NCI-H446 (cell line): ENCODE measurements around the gene CDK19.
"Not testable (repeated sequence)": the region's sequence is repeated elsewhere in the genome, so short reads cannot be mapped to it uniquely, and the experiment has no call there.

Experiments used
- DNase-seq, 2 experiments: peaks; one replicate each; lab custom pipeline; 2025; lab: John Stamatoyannopoulos, UW

The CDK19 gene

DNA sequence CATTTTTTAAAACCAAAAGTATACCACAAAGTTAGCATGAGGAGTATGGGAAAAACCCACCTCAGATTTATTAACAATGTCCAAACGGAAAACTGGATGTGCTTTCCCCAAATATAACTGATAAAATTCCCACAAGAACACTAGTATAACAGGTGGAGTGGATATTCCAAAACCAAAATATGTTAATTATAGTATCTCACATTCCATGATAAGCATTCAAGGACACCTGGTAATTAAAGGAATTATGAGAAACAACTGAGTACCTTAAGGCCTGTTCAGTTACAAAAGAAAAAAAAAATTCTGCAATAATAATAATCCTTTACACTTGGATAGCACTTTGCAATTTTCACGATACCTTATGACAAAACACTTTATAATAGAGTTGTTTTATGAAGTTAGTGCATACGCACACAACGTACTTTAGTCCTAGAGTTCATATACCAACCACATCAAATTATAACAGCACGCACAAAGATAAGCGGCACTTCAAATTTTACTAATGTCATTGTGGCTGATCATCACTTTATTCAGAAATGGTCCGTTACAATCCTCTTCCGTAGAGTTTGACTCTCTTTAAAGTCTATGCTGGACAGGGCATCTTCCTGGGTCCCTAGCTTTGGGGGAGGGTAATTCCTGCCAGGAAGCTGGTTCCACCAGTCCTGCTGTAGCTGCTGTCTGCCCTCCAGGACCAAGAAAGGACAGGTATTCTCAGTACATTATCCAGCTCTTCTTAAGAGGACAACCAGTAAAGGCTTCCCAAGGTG, 1.7 kb downstream of the CDK19 start:
- no peak for DNase-seq

DNA sequence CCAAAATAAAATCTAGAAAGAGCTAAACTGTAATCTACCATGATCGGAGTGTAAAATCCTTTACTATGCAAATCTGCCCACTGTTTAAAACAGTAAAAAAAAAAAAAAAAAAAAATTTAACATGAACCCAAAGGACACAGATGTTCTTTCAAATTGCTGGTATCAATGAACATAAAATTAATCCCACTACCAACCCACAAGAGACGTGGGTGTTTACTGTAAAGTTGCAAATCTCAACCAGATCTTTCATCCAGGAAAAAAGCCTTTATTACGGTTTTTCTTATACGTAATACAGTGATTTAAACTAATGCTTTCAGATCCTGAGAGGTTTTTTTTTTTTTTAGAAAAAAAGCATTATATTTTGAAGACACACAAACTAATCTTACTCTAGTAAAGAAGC, 2.5 kb downstream of the CDK19 start:
- DNase-seq: no peak

DNA sequence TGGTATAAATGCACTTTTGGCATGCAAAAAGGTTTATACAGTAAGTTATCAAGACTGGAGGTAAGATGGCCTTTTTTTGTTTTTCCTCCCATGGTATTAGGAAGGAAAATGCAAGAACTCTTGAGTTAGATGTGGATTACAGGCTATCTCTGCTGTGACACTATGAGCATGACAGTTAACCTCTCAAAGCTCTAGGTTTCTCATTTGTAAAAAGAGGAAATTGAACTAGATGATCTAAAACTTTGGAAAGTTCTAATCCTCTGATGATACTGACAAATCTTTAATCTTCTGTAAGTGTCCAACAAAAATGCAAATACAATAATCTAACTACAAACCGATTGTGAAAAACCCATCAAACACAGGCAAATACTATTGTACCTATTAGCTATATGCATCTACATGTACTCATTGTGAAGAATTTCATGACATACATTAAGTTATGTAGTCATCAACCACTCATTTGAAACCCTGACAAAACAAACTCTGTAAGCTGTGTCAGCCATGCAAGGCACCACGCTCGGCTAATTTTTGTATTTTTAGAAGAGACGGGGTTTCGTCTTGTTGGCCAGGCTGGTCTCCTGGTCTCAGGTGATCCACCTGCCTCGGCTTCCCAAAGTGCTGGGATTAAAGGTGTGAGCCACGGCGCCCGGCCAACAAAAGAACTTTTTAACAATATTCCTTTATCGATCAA, 4.2 kb downstream of the CDK19 start:
- no peak for DNase-seq

DNA sequence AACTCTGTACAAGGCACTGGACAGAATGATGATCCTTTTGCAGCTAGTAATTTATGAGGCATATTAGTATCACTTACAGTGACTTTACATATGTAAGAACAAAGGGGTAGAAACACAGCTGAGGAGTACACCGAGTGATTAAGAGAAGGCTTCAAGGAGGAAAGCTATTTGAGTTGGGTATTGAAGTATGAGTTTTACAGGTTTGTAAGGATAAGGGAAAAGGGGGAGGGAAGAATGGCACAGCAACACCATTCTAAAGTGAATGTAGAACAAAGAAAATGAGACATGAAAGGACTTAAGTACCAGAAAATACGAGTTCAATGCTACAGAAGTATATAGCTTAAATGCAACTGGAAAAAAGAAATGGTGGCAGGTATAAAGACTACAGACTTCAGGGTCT, 5.5 kb downstream of the CDK19 start:
- DNase-seq: no peak

DNA sequence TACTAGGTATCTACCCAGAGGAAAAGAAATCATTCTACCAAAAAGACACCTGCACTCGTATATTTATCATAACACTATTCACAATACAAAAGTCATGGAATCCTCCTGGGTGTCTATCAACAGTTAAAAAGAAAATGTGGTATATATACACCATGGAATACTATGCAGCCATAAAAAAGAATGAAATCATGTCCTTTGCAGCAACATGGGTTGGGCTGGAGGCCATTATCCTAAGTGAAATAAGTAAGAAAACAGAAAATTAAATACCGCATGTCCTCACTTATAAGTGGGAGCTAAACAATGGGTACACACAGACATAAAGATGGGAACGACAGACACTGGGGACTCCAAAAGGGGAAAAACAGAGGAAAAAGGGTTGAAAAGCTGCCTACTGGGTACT, 13.1 kb downstream of the CDK19 start:
- DNase-seq: not testable (repeated sequence)

DNA sequence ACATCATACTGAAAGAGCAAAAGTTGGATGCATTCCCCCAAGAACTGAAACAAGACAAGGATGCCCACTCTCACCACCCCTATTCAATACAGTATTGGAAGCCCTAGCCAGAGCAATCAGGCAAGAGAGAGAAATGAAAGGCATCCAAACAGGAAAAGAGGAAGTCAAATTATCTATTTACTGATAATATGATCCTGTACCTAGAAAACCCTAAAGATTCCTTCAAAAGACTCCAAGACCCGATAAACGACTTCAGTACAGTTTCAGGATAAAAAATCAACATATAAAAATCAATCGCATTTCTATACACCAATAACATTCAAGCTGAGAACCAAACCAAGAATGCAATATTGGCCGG, 14.5 kb downstream of the CDK19 start:
- no peak for DNase-seq

DNA sequence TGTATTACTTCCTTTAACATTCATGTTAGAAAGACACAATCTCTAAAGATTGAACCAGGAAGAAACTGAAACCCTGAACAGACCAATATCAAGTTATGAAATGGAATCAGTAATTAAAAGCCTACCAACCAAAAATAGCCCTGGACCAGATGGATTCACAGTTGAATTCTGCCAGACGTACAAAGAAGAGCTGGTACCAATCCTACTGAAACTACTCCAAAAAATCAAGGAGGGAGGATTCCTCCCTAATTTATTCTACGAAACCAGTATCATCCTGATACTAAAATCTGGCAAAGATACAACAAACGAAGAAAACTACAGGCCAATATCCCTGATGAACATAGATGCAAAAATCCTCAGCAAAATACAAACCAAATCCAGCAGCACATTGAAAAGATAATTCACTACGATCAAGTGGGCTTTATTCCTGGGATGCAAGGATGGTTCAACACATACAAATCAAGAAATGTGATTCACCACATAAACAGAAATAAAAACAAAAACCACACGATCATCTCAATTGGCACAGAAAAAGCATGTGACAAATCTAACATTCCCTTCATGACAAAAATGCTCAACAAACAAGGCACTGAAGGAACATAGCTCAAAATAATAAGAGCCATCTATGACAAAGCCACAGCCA, 15.0 kb downstream of the CDK19 start:
- DNase-seq: no peak

DNA sequence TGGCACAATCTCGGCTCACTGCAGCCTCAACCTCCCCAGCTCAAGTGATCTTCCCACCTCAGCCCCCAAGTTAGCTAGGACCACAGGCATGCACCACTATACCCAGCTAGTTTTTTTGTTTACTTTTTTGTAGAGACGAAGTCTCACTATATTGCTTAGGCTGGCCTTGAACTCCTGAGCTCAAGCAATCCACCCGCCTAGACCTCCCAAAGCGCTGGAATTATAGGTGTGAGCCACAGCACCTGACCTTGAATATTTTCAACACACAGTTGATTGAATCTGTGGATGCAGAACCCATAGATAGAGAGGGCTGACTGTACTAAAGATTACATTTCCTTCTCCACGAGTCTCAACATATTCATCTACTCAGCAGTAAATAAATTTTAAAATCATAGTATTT, 15.6 kb downstream of the CDK19 start:
- no peak for DNase-seq

DNA sequence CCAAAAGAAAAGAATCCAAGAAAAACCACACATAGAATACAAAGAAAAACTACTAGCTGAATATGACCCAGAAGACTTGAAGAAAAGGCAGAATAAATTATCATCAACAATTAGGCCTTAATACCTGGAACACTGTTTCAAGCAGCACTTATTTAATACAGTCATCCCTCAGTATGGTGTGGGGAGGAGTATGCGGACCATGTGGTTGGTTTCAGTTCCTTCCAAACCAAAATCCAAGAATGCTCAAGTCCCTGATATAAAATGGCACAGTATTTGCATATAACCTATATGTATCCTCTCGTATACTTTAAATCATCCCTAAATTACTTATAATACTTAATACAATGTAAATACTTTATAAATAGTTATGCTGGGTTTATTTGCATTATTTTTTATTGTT, 16.1 kb downstream of the CDK19 start:
- DNase-seq: no peak

DNA sequence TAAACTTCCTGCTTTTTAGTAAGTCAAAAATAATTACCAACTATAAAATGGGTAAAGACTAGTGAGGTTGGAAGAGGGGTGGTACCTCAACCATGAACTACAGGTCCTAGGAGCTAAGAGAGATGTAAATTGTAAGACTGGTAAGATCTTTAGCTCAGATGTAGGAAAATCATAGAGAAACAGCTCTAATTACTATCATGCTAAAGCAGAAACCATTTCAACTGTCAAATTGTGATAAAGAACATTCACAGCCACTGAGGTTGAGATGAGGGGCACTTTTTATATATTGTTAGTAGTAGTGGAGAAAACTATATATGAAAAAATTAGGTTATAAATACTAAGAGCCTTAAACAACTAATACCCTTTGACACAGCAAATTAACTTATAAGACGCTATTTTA, 20.0 kb downstream of the CDK19 start:
- DNase-seq: no peak

DNA sequence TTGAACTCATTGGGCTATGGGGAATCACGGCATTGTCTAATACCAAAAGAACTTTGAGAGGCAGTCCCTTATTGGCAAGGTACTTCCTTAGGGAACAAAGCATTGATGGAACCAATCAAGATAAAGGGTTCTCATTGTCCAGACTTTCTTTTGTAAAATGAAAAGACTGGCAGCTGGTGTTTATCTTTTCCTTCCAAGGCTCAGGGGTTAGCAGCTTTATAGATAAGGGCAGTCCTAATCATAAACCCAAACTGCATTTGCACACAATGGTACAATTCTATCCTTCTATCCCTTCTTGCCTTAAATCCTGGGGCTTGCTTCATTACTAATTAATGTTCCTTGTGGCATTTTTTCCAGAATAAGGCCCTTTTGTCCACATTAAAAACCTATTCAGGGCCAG, 28.6 kb downstream of the CDK19 start:
- DNase-seq: no peak

DNA sequence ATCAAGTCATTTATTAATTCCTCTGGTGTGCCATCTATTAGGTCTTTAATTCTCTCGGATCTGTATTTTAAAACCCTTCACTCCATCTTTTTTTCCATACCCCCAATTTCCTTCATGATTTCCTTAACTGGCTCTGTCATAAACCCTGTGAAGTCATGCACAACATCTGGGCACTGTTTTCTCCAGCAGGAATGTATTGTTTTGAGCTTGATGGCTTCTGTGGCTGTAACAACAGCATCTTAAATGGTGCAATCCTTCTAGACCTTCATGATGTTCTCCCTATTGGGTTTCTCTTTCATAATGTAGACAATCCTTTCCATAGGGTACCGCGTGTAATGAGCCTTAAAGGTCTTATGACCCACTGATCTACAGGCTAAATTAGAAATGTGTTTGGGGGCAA, 29.0 kb downstream of the CDK19 start:
- no peak for DNase-seq

DNA sequence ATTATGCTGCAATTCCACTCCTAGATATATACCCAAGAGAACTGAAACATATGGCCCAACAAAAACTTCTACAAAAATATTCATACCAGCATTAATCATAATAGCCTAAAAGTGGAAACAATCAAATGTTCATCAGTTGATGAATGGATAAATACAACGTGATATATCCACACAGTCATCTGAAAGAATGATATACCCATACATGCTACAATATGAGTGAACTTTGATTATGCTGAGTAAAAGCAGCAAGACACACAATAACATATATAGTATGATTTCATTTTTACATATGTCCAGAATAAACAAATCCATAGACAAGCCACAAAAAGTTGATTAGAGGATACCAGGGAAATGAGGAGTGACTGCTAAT, 30.7 kb downstream of the CDK19 start:
- no peak for DNase-seq

DNA sequence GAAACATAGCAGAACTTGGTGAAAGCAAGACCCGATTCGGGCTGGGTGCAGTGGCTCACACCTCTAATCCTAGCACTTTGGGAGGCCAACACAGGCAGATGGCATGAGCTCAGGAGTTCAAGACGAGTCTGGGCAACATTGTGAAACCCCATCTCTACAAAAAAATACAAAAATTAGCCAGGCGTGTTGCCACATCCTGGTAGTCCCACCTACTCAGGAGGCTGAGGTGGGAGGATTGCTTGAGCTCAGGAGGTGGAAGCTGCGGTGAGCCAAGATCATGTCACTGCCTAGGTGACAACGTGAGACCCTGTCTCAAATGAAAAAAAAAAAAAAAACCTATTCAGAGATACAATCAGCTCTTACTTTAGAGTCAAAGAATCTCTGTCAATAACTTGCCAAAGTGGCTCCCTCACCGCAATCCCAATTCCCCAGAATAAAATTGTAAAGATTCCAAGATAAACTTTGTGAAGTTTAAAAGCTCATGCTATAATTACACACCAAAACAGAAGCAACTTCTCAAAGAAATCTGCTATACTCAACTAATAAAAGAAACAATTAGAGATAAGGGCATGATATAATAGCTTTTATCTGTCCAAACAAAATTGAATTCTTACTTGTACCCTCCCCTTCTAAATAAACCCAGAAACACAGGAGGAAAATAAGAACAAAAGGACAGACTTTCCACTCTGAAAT, 33.6 kb downstream of the CDK19 start:
- DNase-seq: no peak

DNA sequence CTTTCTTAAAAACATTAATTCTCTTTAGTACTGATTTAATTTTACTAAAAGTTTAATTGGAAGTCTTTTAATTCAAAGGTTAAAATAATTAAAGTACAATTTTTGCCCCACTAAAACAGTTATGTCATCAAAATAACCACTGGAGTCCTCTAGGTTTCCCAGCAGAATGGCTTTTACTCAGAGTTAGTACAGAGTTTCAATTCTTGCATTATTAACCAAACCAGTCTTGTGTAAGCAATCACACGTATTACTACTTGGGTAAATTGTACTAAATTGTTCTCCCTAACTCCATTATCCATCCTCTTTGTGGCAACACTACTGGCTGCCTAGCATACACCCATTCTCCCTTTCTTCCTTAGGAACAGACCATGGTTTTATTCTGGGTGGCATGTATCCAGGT, 36.9 kb downstream of the CDK19 start:
- no peak for DNase-seq

DNA sequence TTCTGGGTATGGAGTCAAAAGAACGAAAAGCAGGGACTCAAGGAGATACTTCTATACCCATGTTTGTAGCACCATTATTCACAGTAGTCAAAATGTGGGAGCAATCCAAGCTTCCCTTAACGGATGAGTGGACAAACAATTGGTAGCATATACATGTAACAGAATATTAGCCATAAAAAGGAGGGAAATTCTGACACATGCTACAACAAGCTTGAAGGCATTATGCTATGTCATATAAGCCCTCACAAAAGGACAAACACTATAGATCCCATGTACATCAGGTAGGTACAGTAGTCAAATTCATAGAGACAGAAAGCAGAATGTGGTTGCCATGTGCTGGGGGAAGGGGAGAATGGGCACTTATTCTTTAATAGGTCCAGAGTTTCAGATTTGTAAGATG, 37.6 kb downstream of the CDK19 start:
- DNase-seq: no peak

DNA sequence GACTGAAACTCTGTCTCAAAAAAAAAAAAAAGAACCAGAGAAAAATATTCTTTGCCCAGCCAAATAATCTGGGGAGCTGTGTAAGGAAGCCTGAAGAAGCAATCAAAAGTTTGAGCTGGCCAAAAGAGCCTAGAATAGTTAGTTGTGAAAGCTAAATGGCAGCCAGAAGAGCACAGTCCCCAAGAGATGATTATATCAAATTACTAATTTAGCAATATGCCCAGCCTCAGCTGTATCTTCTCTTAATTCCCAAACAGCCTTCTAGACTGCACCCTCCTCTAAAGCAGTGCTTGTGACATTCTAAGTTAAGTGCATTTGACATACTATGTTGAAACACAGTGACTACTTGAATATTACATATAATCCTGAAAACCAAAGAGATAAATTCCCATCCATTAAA, 38.9 kb downstream of the CDK19 start:
- no peak for DNase-seq

DNA sequence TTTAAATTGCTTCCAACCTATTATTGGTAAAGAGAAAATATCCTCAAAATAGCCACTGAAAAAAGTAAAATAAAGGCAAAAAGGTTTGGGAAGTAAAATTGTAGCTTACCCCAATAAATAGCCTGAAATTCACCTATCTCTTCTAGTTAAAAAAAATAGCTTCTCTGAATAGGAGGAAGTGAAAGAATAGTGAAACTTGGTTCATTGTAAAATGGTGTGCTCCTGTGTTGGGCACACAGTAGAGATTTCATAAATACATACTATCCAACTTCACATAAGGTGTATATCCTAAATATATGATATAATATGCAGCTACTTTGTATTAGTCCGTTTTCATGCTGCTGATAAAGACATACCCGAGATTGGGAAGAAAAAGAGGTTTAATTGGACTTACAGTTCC, 45.3 kb downstream of the CDK19 start:
- no peak for DNase-seq

DNA sequence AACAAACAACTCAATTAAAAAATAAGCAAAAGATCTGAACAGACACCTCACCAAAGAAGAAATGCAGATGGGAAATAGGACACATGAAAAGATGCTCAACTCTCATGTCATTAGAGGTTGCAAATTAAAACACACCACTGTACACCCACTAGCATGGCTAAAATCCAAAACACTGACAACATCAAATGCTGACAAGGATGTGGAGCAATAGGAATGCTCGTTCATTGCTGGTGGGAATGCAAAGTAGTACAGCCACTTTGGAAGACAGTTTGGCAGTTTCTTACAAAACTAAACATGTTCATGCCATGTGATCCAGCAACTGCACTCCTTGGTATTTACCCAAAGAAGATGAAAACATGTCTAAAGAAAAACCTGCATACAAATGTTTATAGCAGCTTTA, 47.2 kb downstream of the CDK19 start:
- no peak for DNase-seq

DNA sequence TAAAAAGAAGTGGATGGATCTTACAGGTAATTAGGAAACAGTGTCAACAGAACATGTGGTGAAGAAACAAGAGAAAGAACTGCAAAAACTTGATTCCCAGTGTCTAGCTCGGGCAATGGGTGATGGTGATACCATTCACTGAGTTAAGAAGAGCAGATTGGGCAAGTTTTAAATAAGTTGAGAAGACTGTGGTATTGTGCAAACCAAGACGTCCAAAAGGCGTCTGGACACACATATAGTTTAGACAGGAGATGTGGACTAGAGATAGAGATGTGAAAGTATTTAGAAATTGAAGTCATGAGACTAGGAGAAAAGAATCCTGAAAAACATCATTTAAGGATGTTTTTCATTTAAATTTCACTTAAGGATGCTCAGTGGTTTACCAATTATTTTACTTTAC, 53.9 kb downstream of the CDK19 start:
- no peak for DNase-seq

DNA sequence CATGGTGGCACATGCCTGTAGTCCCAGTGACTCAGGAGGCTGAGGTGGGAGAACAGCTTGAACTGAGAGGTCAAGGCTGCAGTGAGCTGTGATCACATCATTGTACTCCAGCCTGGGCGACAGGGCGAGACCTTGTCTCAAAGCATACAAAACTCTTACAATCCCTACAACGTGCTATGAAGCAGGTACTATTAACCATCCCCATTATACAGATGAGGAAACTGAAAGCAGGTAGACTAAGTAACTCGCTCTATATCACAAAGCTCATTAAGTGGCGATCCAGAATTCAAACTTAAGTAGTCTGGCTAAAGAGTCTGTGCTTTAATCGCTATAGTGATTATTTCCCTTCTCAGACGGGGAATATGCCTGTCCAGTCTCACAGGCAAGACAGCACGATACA, 54.7 kb downstream of the CDK19 start:
- DNase-seq: no peak

DNA sequence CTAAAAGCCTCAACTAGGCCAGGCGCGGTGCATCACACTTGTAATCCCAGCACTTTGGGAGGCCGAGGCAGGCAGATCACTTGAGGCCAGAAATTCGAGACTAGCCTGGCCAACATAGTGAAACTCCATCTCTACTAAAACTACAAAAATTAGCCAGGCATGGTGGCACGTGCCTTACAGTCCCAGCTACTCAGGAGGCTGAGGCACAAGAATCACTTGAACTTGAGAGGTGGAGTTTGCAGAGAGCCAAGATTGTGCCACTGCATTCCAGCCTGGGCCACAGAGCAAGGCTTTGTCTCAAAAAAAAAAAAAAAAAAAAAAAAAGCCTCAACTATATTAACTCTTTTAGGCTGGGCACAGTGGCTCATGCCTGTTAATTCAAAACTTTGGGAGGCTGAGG, 55.2 kb downstream of the CDK19 start:
- not testable (repeated sequence) for DNase-seq

DNA sequence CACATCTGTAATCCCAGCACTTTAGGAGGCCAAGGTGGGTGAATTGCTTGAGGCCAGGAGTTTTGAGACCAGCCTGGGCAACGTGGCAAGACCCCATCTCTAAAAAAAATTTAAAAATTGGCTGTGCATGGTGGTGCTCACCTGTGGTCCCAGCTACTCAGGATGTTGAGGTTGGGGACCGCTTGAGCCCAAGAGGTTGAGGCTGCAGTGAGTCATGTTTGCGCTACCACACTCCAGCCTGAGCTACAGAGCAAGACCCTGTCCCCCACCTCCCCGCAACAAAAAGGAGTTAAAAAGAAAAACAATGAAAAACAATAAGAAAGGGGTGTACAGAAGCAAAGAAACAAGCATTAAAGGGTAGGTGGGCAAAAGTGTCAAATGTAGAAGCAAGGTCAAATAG, 57.3 kb downstream of the CDK19 start:
- DNase-seq: no peak
